ENCODE data around the gene CFH. TPM values are rescaled to one million over a fixed set of nuclear protein-coding genes. Genes with fewer than 3 reads are reported as not detected.

CFH gene
- 12.6 TPM for total RNA-seq
- polyA plus RNA-seq = 26.0 TPM
- long read RNA-seq, donor 1 = 0 reads
- long read RNA-seq, donor 2, full-length matches to known transcripts = 2 of 2 reads
- long read RNA-seq, donor 2, partial matches to known transcripts = 0 of 2 reads
- long read RNA-seq, donor 2, other reads (novel, unspliced or antisense) = 0 of 2 reads
- long read RNA-seq, donor 3, full-length matches to known transcripts = 2 of 2 reads
- long read RNA-seq, donor 3, partial matches to known transcripts = 0 of 2 reads
- long read RNA-seq, donor 3, other reads (novel, unspliced or antisense) = 0 of 2 reads
- long read RNA-seq, donor 4 = 0 reads
- long read RNA-seq, donor 5, full-length matches to known transcripts = 8 of 8 reads
- long read RNA-seq, donor 5, partial matches to known transcripts = 0 of 8 reads
- long read RNA-seq, donor 5, other reads (novel, unspliced or antisense) = 0 of 8 reads
- long read RNA-seq, donor 6 = 0 reads
- long read RNA-seq, donor 7, full-length matches to known transcripts = 1 of 1 reads
- long read RNA-seq, donor 7, partial matches to known transcripts = 0 of 1 reads
- long read RNA-seq, donor 7, other reads (novel, unspliced or antisense) = 0 of 1 reads
- long read RNA-seq, donor 8, full-length matches to known transcripts = 1 of 1 reads
- long read RNA-seq, donor 8, partial matches to known transcripts = 0 of 1 reads
- long read RNA-seq, donor 8, other reads (novel, unspliced or antisense) = 0 of 1 reads
- long read RNA-seq, donor 9 = 0 reads
- long read RNA-seq, donor 10, full-length matches to known transcripts = 2 of 2 reads
- long read RNA-seq, donor 10, partial matches to known transcripts = 0 of 2 reads
- long read RNA-seq, donor 10, other reads (novel, unspliced or antisense) = 0 of 2 reads

GRCh38 chr1:196651637-196652215, at the start of gene CFH:
CFH (plus strand) TSS chr1:196652043; CDS start chr1:196652118, 75 bp downstream.
- DNase-seq (ENCODE audit: low read depth in 6 of 9, low spot score in 9 of 9) = peak in 5 of 9 donors; percentile 8 to 49 (median 14)
- peak within 1 kb of the TSS in 1 of 2 donors; percentile 58 for H3K27ac ChIP-seq (ENCODE audit: low read depth in 1 of 2, low read length in 1 of 2)

GRCh38 chr1:196603651-196604050, 48.2 kb upstream of the CFH start:
- no peak overlapping the region for H3K4me3 ChIP-seq (ENCODE audit: low read length in 2 of 2)
- H3K27me3 ChIP-seq (ENCODE audit: control insufficient read depth in 2 of 2, insufficient read depth in 1 of 2, low read length in 1 of 2) = peaks cover 0 to 2% of the 10 kb centered on the region in 2 donors
- no peaks in the 10 kb centered on the region for H3K36me3 ChIP-seq (ENCODE audit: control insufficient read depth in 2 of 2, insufficient read depth in 2 of 2, low read length in 1 of 2)
- H3K4me1 ChIP-seq (ENCODE audit: control insufficient read depth in 2 of 2, insufficient read depth in 2 of 2, low read length in 2 of 2) = peaks cover 0 to 6% of the 10 kb centered on the region in 2 donors
- DNase-seq (ENCODE audit: low read depth in 6 of 9, low spot score in 9 of 9) = no peak
- H3K27ac ChIP-seq (ENCODE audit: low read depth in 1 of 2, low read length in 1 of 2) = no peak overlapping the region
- no peaks in the 10 kb centered on the region for H3K9me3 ChIP-seq (ENCODE audit: control insufficient read depth in 2 of 2, insufficient read depth in 1 of 2, low read length in 1 of 2)

More at GRCh38 chr1:196651637-196652215, at the start of gene CFH:
- under 1% methylated on average over 5 of the region's 5 CpGs for WGBS
- Histone ChIP-seq H3K27me3 (ENCODE audit: control insufficient read depth in 2 of 2, insufficient read depth in 1 of 2, low read length in 1 of 2) (no peaks in the 10 kb centered on the region), H3K4me3 (ENCODE audit: low read length in 2 of 2) (peak within 1 kb of the TSS in 1 of 2 donors; percentile 6), H3K36me3 (ENCODE audit: control insufficient read depth in 2 of 2, insufficient read depth in 2 of 2, low read length in 1 of 2) (no peaks in the 10 kb centered on the region), H3K9me3 (ENCODE audit: control insufficient read depth in 2 of 2, insufficient read depth in 1 of 2, low read length in 1 of 2) (peaks cover 0 to 3% of the 10 kb centered on the region in 2 donors), H3K4me1 (ENCODE audit: control insufficient read depth in 2 of 2, insufficient read depth in 2 of 2, low read length in 2 of 2) (peaks cover 0 to 7% of the 10 kb centered on the region in 2 donors)

GRCh38 chr1:196607981-196608380, 43.9 kb upstream of the CFH start:
- H3K4me3 ChIP-seq (ENCODE audit: low read length in 2 of 2) = peak overlapping the region; percentile 54 to 57
- no peaks in the 10 kb centered on the region for H3K9me3 ChIP-seq (ENCODE audit: control insufficient read depth in 2 of 2, insufficient read depth in 1 of 2, low read length in 1 of 2)
- peak in 2 of 9 donors; percentile 1 to 3 for DNase-seq (ENCODE audit: low read depth in 6 of 9, low spot score in 9 of 9)
- no peaks in the 10 kb centered on the region for H3K36me3 ChIP-seq (ENCODE audit: control insufficient read depth in 2 of 2, insufficient read depth in 2 of 2, low read length in 1 of 2)
- WGBS = under 1% methylated on average over 8 of the region's 8 CpGs
- H3K27ac ChIP-seq (ENCODE audit: low read depth in 1 of 2, low read length in 1 of 2) = no peak overlapping the region
- peaks cover 0 to 7% of the 10 kb centered on the region in 2 donors for H3K27me3 ChIP-seq (ENCODE audit: control insufficient read depth in 2 of 2, insufficient read depth in 1 of 2, low read length in 1 of 2)
- peaks cover 2 to 14% of the 10 kb centered on the region in 2 donors for H3K4me1 ChIP-seq (ENCODE audit: control insufficient read depth in 2 of 2, insufficient read depth in 2 of 2, low read length in 2 of 2)

GRCh38 chr1:196608390-196609369, 43.2 kb upstream of the CFH start, which contains the start of gene KCNT2:
KCNT2 (minus strand) TSS chr1:196608440; CDS start chr1:196608309, 131 bp downstream.
- H3K4me3 ChIP-seq (ENCODE audit: low read length in 2 of 2) = peak within 1 kb of the TSS; percentile 54 to 57
- H3K36me3 ChIP-seq (ENCODE audit: control insufficient read depth in 2 of 2, insufficient read depth in 2 of 2, low read length in 1 of 2) = no peaks in the 10 kb centered on the region
- no peaks in the 10 kb centered on the region for H3K9me3 ChIP-seq (ENCODE audit: control insufficient read depth in 2 of 2, insufficient read depth in 1 of 2, low read length in 1 of 2)
- H3K4me1 ChIP-seq (ENCODE audit: control insufficient read depth in 2 of 2, insufficient read depth in 2 of 2, low read length in 2 of 2) = peaks cover 2 to 14% of the 10 kb centered on the region in 2 donors
- DNase-seq (ENCODE audit: low read depth in 6 of 9, low spot score in 9 of 9) = peak in 7 of 9 donors; percentile 38 to 78 (median 46)
- H3K27me3 ChIP-seq (ENCODE audit: control insufficient read depth in 2 of 2, insufficient read depth in 1 of 2, low read length in 1 of 2) = peaks cover 0 to 7% of the 10 kb centered on the region in 2 donors
- under 1% methylated on average over 43 of the region's 43 CpGs for WGBS
- H3K27ac ChIP-seq (ENCODE audit: low read depth in 1 of 2, low read length in 1 of 2) = peak within 1 kb of the TSS in 1 of 2 donors; percentile 40

GRCh38 chr1:196609370-196609737, 42.5 kb upstream of the CFH start:
- H3K36me3 ChIP-seq (ENCODE audit: control insufficient read depth in 2 of 2, insufficient read depth in 2 of 2, low read length in 1 of 2) = no peaks in the 10 kb centered on the region
- H3K27me3 ChIP-seq (ENCODE audit: control insufficient read depth in 2 of 2, insufficient read depth in 1 of 2, low read length in 1 of 2) = peaks cover 0 to 7% of the 10 kb centered on the region in 2 donors
- DNase-seq (ENCODE audit: low read depth in 6 of 9, low spot score in 9 of 9) = no peak
- peaks cover 2 to 14% of the 10 kb centered on the region in 2 donors for H3K4me1 ChIP-seq (ENCODE audit: control insufficient read depth in 2 of 2, insufficient read depth in 2 of 2, low read length in 2 of 2)
- no peaks in the 10 kb centered on the region for H3K9me3 ChIP-seq (ENCODE audit: control insufficient read depth in 2 of 2, insufficient read depth in 1 of 2, low read length in 1 of 2)
- H3K4me3 ChIP-seq (ENCODE audit: low read length in 2 of 2) = peak overlapping the region in 1 of 2 donors; percentile 57
- 47% methylated on average over 10 of the region's 10 CpGs for WGBS
- H3K27ac ChIP-seq (ENCODE audit: low read depth in 1 of 2, low read length in 1 of 2) = peak overlapping the region in 1 of 2 donors; percentile 40

- DNase-seq (ENCODE audit: low read depth in 6 of 9, low spot score in 9 of 9) = no peak
- Histone ChIP-seq H3K27ac (ENCODE audit: low read depth in 1 of 2, low read length in 1 of 2) (no peak overlapping the region), H3K4me1 (ENCODE audit: control insufficient read depth in 2 of 2, insufficient read depth in 2 of 2, low read length in 2 of 2) (peaks cover 2 to 14% of the 10 kb centered on the region in 2 donors), H3K36me3 (ENCODE audit: control insufficient read depth in 2 of 2, insufficient read depth in 2 of 2, low read length in 1 of 2) (no peaks in the 10 kb centered on the region), H3K9me3 (ENCODE audit: control insufficient read depth in 2 of 2, insufficient read depth in 1 of 2, low read length in 1 of 2) (no peaks in the 10 kb centered on the region), H3K27me3 (ENCODE audit: control insufficient read depth in 2 of 2, insufficient read depth in 1 of 2, low read length in 1 of 2) (peaks cover 0 to 7% of the 10 kb centered on the region in 2 donors), H3K4me3 (ENCODE audit: low read length in 2 of 2) (no peak overlapping the region)
- WGBS = 92% methylated on average over 3 of the region's 3 CpGs
Observed at GRCh38 chr1:196611873-196612272, 40.0 kb upstream of the CFH start.

- no peaks in the 10 kb centered on the region for H3K9me3 ChIP-seq (ENCODE audit: control insufficient read depth in 2 of 2, insufficient read depth in 1 of 2, low read length in 1 of 2)
- DNase-seq (ENCODE audit: low read depth in 6 of 9, low spot score in 9 of 9) = no peak
- H3K27me3 ChIP-seq (ENCODE audit: control insufficient read depth in 2 of 2, insufficient read depth in 1 of 2, low read length in 1 of 2) = no peaks in the 10 kb centered on the region
- no peak overlapping the region for H3K27ac ChIP-seq (ENCODE audit: low read depth in 1 of 2, low read length in 1 of 2)
- WGBS = 99% methylated on average over 2 of the region's 2 CpGs
- H3K4me3 ChIP-seq (ENCODE audit: low read length in 2 of 2) = no peak overlapping the region
- no peaks in the 10 kb centered on the region for H3K4me1 ChIP-seq (ENCODE audit: control insufficient read depth in 2 of 2, insufficient read depth in 2 of 2, low read length in 2 of 2)
- H3K36me3 ChIP-seq (ENCODE audit: control insufficient read depth in 2 of 2, insufficient read depth in 2 of 2, low read length in 1 of 2) = no peaks in the 10 kb centered on the region
Observed at GRCh38 chr1:196619721-196620120, 32.1 kb upstream of the CFH start.

- Histone ChIP-seq H3K4me3 (ENCODE audit: low read length in 2 of 2) (no peak overlapping the region), H3K4me1 (ENCODE audit: control insufficient read depth in 2 of 2, insufficient read depth in 2 of 2, low read length in 2 of 2) (no peaks in the 10 kb centered on the region), H3K27me3 (ENCODE audit: control insufficient read depth in 2 of 2, insufficient read depth in 1 of 2, low read length in 1 of 2) (no peaks in the 10 kb centered on the region), H3K36me3 (ENCODE audit: control insufficient read depth in 2 of 2, insufficient read depth in 2 of 2, low read length in 1 of 2) (no peaks in the 10 kb centered on the region), H3K27ac (ENCODE audit: low read depth in 1 of 2, low read length in 1 of 2) (no peak overlapping the region), H3K9me3 (ENCODE audit: control insufficient read depth in 2 of 2, insufficient read depth in 1 of 2, low read length in 1 of 2) (no peaks in the 10 kb centered on the region)
- DNase-seq (ENCODE audit: low read depth in 6 of 9, low spot score in 9 of 9) = no peak
- WGBS = 96% methylated on average over 1 of the region's 1 CpG
Observed at GRCh38 chr1:196623079-196623478, 28.8 kb upstream of the CFH start.

Data from thymus (tissue), 14 donors.